DND-41 (cell line): ENCODE results near the gene DHRS3.

Experiments used
- ATAC-seq: fragments of 200-7000 bp; cut with Tn5 transposase; 3 replicates; pipeline ENCODE4 v1.9.1; 2021; ENCODE audit warnings: low read depth; ENCODE audit not compliant: insufficient read depth
- DNase-seq: peaks from one replicate; pipeline ENCODE4 v3.0.0-alpha.2; 2020
- H2AFZ ChIP-seq: 2 replicates; pipeline ENCODE4 v1.6.0; 2012; ENCODE audit warnings: low read depth, low read length
- H3K27ac ChIP-seq: 2 replicates; pipeline ENCODE4 v1.5.1; 2012; ENCODE audit warnings: low read length, inconsistent platforms
- H3K27me3 ChIP-seq: fragments of 200-600 bp; sonication (generic); 2 replicates; pipeline ENCODE4 v1.6.0; 2012; ENCODE audit warnings: low read length, mild to moderate bottlenecking, inconsistent platforms; ENCODE audit not compliant: insufficient read depth, poor library complexity
- H3K36me3 ChIP-seq: 2 replicates; pipeline ENCODE4 v1.5.1; 2012; ENCODE audit warnings: low read length, inconsistent platforms; ENCODE audit not compliant: insufficient read depth
- H3K4me1 ChIP-seq: 2 replicates; pipeline ENCODE4 v1.5.1; 2012; ENCODE audit warnings: mild to moderate bottlenecking, low read length; ENCODE audit not compliant: insufficient read depth
- H3K4me2 ChIP-seq: 2 replicates; pipeline ENCODE4 v1.6.0; 2012; ENCODE audit warnings: mild to moderate bottlenecking, moderate library complexity, low read length, inconsistent platforms; ENCODE audit not compliant: insufficient read depth
- H3K4me3 ChIP-seq, 2 experiments: fragments of 200-600 bp in 1 of 2; shearing (Covaris generic) in 1 of 2; 2 replicates each; pipeline ENCODE4 v1.5.1; 2012 to 2016; ENCODE audit warnings: inconsistent platforms in 2 of 2, low read length in 2 of 2, mild to moderate bottlenecking in 2 of 2, low read depth in 1 of 2, moderate library complexity in 1 of 2
- H3K79me2 ChIP-seq: 2 replicates; pipeline ENCODE4 v1.6.0; 2012; ENCODE audit warnings: low read length, inconsistent platforms; ENCODE audit not compliant: insufficient read depth
- H3K9ac ChIP-seq: 2 replicates; pipeline ENCODE4 v1.6.0; 2012; ENCODE audit warnings: low read depth, mild to moderate bottlenecking, inconsistent platforms, low read length, moderate library complexity
- H3K9me3 ChIP-seq: 2 replicates; pipeline ENCODE4 v1.5.1; 2012; ENCODE audit warnings: low read length, moderate library complexity, mild to moderate bottlenecking, inconsistent platforms; ENCODE audit not compliant: insufficient read depth, severe bottlenecking
- H4K20me1 ChIP-seq: 2 replicates; pipeline ENCODE4 v1.6.0; 2012; ENCODE audit warnings: low read length; ENCODE audit not compliant: insufficient read depth
- CTCF ChIP-seq: IDR thresholded peaks from 2 replicates; pipeline ENCODE4 v1.5.1; 2012; ENCODE audit warnings: borderline replicate concordance, low read length, moderate library complexity, mild to moderate bottlenecking; ENCODE audit not compliant: poor library complexity, severe bottlenecking; ENCODE audit errors: extremely low read depth
- EZH2 ChIP-seq: IDR thresholded peaks from 3 replicates; pipeline ENCODE4 v1.6.1; 2012; ENCODE audit warnings: borderline replicate concordance, low read depth, mild to moderate bottlenecking, moderate library complexity, low read length, inconsistent platforms; ENCODE audit not compliant: severe bottlenecking

DHRS3 gene

DNA sequence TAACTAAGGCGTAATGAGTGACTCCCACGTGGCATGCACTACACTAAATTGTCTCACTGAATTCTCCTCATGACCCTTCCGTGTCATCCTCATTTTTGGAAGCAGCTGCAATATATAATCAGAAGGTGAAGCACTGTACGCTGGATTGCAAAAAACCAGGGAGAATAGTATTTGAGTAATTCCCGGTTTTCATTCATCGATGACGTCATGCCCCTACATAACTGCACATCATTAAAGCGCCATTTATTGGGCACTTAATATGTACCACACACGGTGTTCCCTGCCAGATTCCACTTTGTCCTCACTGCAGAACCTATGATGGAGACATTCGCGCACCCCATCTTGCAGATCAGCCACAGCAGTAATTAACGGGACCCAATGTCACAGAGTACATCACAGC, 41.0 kb downstream of the DHRS3 start:
- ATAC-seq (no peak), DNase-seq (no peak)
- TF ChIP-seq CTCF (no peak), EZH2 (no peak)
- Histone ChIP-seq H3K4me1 (no peaks in the 10 kb centered on the region), H3K4me3 (no peak overlapping the region), H3K79me2 (no peaks in the 10 kb centered on the region), H3K4me2 (no peak overlapping the region), H3K36me3 (peaks cover 53% of the 10 kb centered on the region), H3K27me3 (no peaks in the 10 kb centered on the region), H3K27ac (no peak overlapping the region), H3K9ac (no peak overlapping the region), H2AFZ (no peak overlapping the region), H4K20me1 (no peaks in the 10 kb centered on the region; the same call in 1 of the 2 replicates), H3K9me3 (no peaks in the 10 kb centered on the region)

DNA sequence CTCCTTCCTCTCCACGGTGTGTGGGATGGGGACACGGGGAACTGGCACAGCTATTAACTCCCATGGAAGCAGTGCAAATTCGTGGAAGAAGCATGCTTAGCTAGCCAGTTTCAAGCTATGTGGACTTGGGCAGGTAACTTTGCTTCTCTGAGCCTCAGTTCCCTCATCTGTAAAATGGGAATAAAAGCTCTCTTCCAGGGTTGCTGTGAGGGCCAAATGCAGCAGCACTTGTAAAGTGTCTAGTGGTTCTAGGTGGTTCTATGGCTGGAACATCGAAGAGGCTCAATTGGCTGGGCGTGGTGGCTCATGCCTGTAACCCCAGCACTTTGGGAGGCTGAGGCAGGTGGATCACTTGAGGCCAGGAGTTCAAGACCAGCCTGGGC, 43.3 kb downstream of the DHRS3 start:
- DNase-seq, result no peak
- H3K9ac ChIP-seq, result no peak overlapping the region
- ATAC-seq, result no peak
- H3K9me3 ChIP-seq, result no peaks in the 10 kb centered on the region
- no peaks in the 10 kb centered on the region; the same call in 1 of the 2 replicates for H4K20me1 ChIP-seq
- no peaks in the 10 kb centered on the region for H3K79me2 ChIP-seq
- H2AFZ ChIP-seq, result no peak overlapping the region
- H3K36me3 ChIP-seq, result peaks cover 61% of the 10 kb centered on the region
- no peak overlapping the region for H3K4me3 ChIP-seq
- no peak for TF ChIP-seq EZH2
- TF ChIP-seq CTCF, result no peak
- H3K27me3 ChIP-seq, result no peaks in the 10 kb centered on the region
- H3K27ac ChIP-seq, result no peak overlapping the region
- no peak overlapping the region for H3K4me2 ChIP-seq
- H3K4me1 ChIP-seq, result no peaks in the 10 kb centered on the region

DNA sequence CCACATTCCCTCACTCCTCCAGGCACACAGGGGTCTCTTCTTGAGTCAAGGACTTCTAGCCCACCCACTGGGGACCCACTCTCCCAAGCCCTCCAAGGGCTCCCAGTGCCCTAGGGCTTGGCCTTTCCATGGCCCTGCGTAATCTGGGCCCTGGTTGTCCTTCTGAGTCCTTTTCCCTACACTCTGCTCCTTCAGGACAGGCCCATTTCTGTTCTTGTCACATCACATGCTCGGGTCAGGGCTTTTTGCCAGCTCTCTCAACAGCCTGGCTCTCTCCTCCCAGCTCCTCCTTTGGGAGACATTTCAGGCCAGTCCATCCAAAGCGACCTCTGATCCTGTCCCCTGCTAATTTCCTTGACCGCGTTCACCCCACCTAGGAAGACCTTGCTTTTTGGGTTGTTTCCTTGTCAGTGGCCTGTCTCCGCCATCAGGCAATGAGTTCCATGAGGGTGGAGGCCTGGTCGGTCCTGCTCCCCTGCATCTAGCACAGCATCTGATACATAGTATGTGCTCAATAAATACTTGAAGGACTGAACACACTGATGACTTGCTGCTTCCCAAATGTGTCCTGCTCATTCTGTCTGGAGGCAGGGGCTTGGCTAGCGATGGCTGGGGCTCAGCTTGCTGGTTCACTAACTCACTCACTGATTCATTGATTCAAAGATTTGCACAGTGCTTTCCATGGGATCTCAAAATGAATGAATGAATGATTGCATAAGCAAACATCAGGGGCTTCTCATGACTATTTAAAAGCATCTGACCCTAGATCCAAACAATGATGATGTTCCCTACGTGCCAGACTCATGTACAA, 44.8 kb downstream of the DHRS3 start:
- no peak for TF ChIP-seq CTCF
- TF ChIP-seq EZH2, result no peak
- H4K20me1 ChIP-seq, result no peaks in the 10 kb centered on the region
- ATAC-seq (no peak), DNase-seq (no peak)
- H3K36me3 ChIP-seq, result peaks cover 50% of the 10 kb centered on the region
- H2AFZ ChIP-seq, result no peak overlapping the region
- H3K4me3 ChIP-seq, result no peak overlapping the region
- no peak overlapping the region for H3K4me2 ChIP-seq
- no peak overlapping the region for H3K9ac ChIP-seq
- H3K79me2 ChIP-seq, result no peaks in the 10 kb centered on the region
- no peaks in the 10 kb centered on the region for H3K27me3 ChIP-seq
- no peaks in the 10 kb centered on the region for H3K9me3 ChIP-seq
- H3K4me1 ChIP-seq, result no peaks in the 10 kb centered on the region
- H3K27ac ChIP-seq, result no peak overlapping the region; the same call in 1 of the 2 replicates
